Trophoblast cell (in vitro differentiated cells and primary cell): ENCODE results near the gene UBE2L6.
"Not testable (repeated sequence)": the region's sequence is repeated elsewhere in the genome, so short reads cannot be mapped to it uniquely, and the experiment has no call there.

Experiments
- DNase-seq, 2 donors: peaks; one replicate each; pipeline ENCODE4 v3.0.0-alpha.2; 2016
- H2AFZ ChIP-seq: 2 replicates; pipeline ENCODE4 v1.6.1; 2013; ENCODE audit warnings: low read length, moderate library complexity, mild to moderate bottlenecking; ENCODE audit not compliant: insufficient read depth, poor library complexity
- H2AK5ac ChIP-seq: 2 replicates; pipeline ENCODE4 v1.6.1; 2013; ENCODE audit warnings: mild to moderate bottlenecking, low read length
- H2BK120ac ChIP-seq: 2 replicates; pipeline ENCODE4 v1.6.1; 2013; ENCODE audit warnings: low read length, mild to moderate bottlenecking, moderate library complexity; ENCODE audit not compliant: insufficient read depth, poor library complexity
- H2BK12ac ChIP-seq: 2 replicates; pipeline ENCODE4 v1.6.1; 2013; ENCODE audit warnings: mild to moderate bottlenecking, low read length, moderate library complexity
- H2BK5ac ChIP-seq: 2 replicates; pipeline ENCODE4 v1.6.1; 2013; ENCODE audit warnings: low read length, low read depth, moderate library complexity, mild to moderate bottlenecking; ENCODE audit not compliant: poor library complexity
- H3K14ac ChIP-seq: 2 replicates; pipeline ENCODE4 v1.6.1; 2013; ENCODE audit warnings: mild to moderate bottlenecking, low read length
- H3K18ac ChIP-seq: 2 replicates; pipeline ENCODE4 v1.6.1; 2013; ENCODE audit warnings: mild to moderate bottlenecking, low read length
- H3K23ac ChIP-seq: 2 replicates; pipeline ENCODE4 v1.6.1; 2013; ENCODE audit warnings: low read length
- H3K27ac ChIP-seq: 2 replicates; pipeline ENCODE4 v1.5.1; 2013; ENCODE audit warnings: low read depth, mild to moderate bottlenecking, inconsistent platforms, low read length, moderate library complexity
- H3K27me3 ChIP-seq: 2 replicates; pipeline ENCODE4 v1.6.1; 2013; ENCODE audit warnings: inconsistent platforms, mild to moderate bottlenecking, low read length, moderate library complexity; ENCODE audit not compliant: insufficient read depth
- H3K36me3 ChIP-seq, 2 experiments: 1 replicate in 1 of 2; 2 replicates in 1 of 2; pipeline ENCODE4 v1.6.1; 2013; ENCODE audit warnings: low read length in 2 of 2, mild to moderate bottlenecking in 2 of 2, moderate library complexity in 1 of 2; ENCODE audit not compliant: insufficient read depth in 2 of 2, control insufficient read depth in 1 of 2
- H3K4ac ChIP-seq: 2 replicates; pipeline ENCODE4 v1.6.1; 2013; ENCODE audit warnings: low read depth, mild to moderate bottlenecking, low read length, moderate library complexity
- H3K4me1 ChIP-seq, 2 experiments: 1 replicate in 1 of 2; 2 replicates in 1 of 2; pipeline ENCODE4 v1.6.1; 2013; ENCODE audit warnings: low read length in 2 of 2, mild to moderate bottlenecking in 2 of 2, moderate library complexity in 1 of 2; ENCODE audit not compliant: insufficient read depth in 2 of 2, control insufficient read depth in 1 of 2
- H3K4me2 ChIP-seq: 2 replicates; pipeline ENCODE4 v1.6.1; 2013; ENCODE audit warnings: inconsistent platforms, mild to moderate bottlenecking, low read length, moderate library complexity
- H3K4me3 ChIP-seq: 2 replicates; pipeline ENCODE4 v1.5.1; 2013; ENCODE audit warnings: mild to moderate bottlenecking, low read depth, low read length, inconsistent platforms
- H3K79me1 ChIP-seq: one replicate; pipeline ENCODE4 v1.6.1; 2013; ENCODE audit warnings: low read length
- H3K79me2 ChIP-seq: 2 replicates; pipeline ENCODE4 v1.6.1; 2013; ENCODE audit warnings: low read length, mild to moderate bottlenecking; ENCODE audit not compliant: control insufficient read depth, insufficient read depth, poor library complexity
- H3K9ac ChIP-seq: 2 replicates; pipeline ENCODE4 v1.6.1; 2013; ENCODE audit warnings: mild to moderate bottlenecking, low read length
- H3K9me3 ChIP-seq: 2 replicates; pipeline ENCODE4 v1.6.1; 2013; ENCODE audit warnings: low read depth, mild to moderate bottlenecking, control low read depth, inconsistent platforms, low read length; ENCODE audit not compliant: insufficient read depth
- H4K12ac ChIP-seq: 2 replicates; pipeline ENCODE4 v1.6.1; 2013; ENCODE audit warnings: low read depth, mild to moderate bottlenecking, low read length, moderate library complexity
- H4K8ac ChIP-seq: 2 replicates; pipeline ENCODE4 v1.6.1; 2013; ENCODE audit warnings: low read depth, mild to moderate bottlenecking, low read length, moderate library complexity
- H4K91ac ChIP-seq: one replicate; pipeline ENCODE4 v1.6.1; 2013; ENCODE audit warnings: low read depth, mild to moderate bottlenecking, low read length, moderate library complexity
- WGBS: extraction: QIAGEN DNeasy Blood & Tissue Kit; methylation state at CpG from one replicate; pipeline ENCODE4 v1.1.7; 2013; ENCODE audit warnings: missing lambda C conversion rate; ENCODE audit not compliant: insufficient read length, insufficient coverage; ENCODE audit errors: extremely low coverage; 5-methylcytosine and 5-hydroxymethylcytosine counted together

Gene UBE2L6

GRCh38 chr11:57541169-57541568 lies 26.3 kb downstream of the UBE2L6 start:
- H3K4ac ChIP-seq: no peak overlapping the region
- DNase-seq: no peak
- H2BK5ac ChIP-seq: no peak overlapping the region
- WGBS: no CpG with 5 or more reads among the region's 5 CpGs
- no peak overlapping the region for H3K4me3 ChIP-seq
- no peak overlapping the region for H3K27ac ChIP-seq
- H3K9ac ChIP-seq: no peak overlapping the region
- H2BK12ac ChIP-seq: no peak overlapping the region
- H3K79me1 ChIP-seq: no peaks in the 10 kb centered on the region
- no peak overlapping the region for H4K91ac ChIP-seq
- no peak overlapping the region for H4K12ac ChIP-seq
- H3K4me2 ChIP-seq: no peak overlapping the region
- no peak overlapping the region for H4K8ac ChIP-seq
- H3K9me3 ChIP-seq: no peaks in the 10 kb centered on the region
- no peak overlapping the region for H3K18ac ChIP-seq
- H3K36me3 ChIP-seq: no peaks in the 10 kb centered on the region
- H2BK120ac ChIP-seq: no peak overlapping the region
- H3K4me1 ChIP-seq: peaks cover 8 to 10% of the 10 kb centered on the region in 2 experiments
- no peak overlapping the region for H3K14ac ChIP-seq
- no peak overlapping the region for H3K23ac ChIP-seq
- no peak overlapping the region for H2AFZ ChIP-seq
- H3K79me2 ChIP-seq: no peaks in the 10 kb centered on the region
- no peaks in the 10 kb centered on the region for H3K27me3 ChIP-seq
- H2AK5ac ChIP-seq: no peak overlapping the region

GRCh38 chr11:57539342-57539741 lies 28.1 kb downstream of the UBE2L6 start:
- no peak overlapping the region for H3K18ac ChIP-seq
- no peaks in the 10 kb centered on the region for H3K36me3 ChIP-seq
- H2AFZ ChIP-seq: no peak overlapping the region
- H3K27me3 ChIP-seq: no peaks in the 10 kb centered on the region
- H2BK12ac ChIP-seq: no peak overlapping the region
- no peak overlapping the region for H3K23ac ChIP-seq
- no peak overlapping the region for H3K14ac ChIP-seq
- no peaks in the 10 kb centered on the region for H3K79me1 ChIP-seq
- peaks cover 8 to 10% of the 10 kb centered on the region in 2 experiments for H3K4me1 ChIP-seq
- H4K91ac ChIP-seq: no peak overlapping the region
- no peak for DNase-seq
- H4K8ac ChIP-seq: no peak overlapping the region
- WGBS: no CpG with 5 or more reads among the region's 1 CpG
- H2BK5ac ChIP-seq: no peak overlapping the region
- no peak overlapping the region for H3K4me2 ChIP-seq
- H3K4me3 ChIP-seq: no peak overlapping the region
- H2AK5ac ChIP-seq: no peak overlapping the region
- no peak overlapping the region for H2BK120ac ChIP-seq
- no peak overlapping the region for H3K9ac ChIP-seq
- no peaks in the 10 kb centered on the region for H3K79me2 ChIP-seq
- H3K9me3 ChIP-seq: no peaks in the 10 kb centered on the region
- no peak overlapping the region for H3K27ac ChIP-seq
- no peak overlapping the region for H3K4ac ChIP-seq
- H4K12ac ChIP-seq: no peak overlapping the region

- no peak within 1 kb of the TSS for H4K8ac ChIP-seq
- no peak within 1 kb of the TSS for H2BK120ac ChIP-seq
- H3K9ac ChIP-seq: no peak within 1 kb of the TSS
- H3K27me3 ChIP-seq: no peaks in the 10 kb centered on the region
- H3K4me3 ChIP-seq: no peak within 1 kb of the TSS
- H2AK5ac ChIP-seq: no peak within 1 kb of the TSS
- H2BK5ac ChIP-seq: no peak within 1 kb of the TSS
- H3K9me3 ChIP-seq: no peaks in the 10 kb centered on the region
- H3K36me3 ChIP-seq: no peaks in the 10 kb centered on the region
- H3K79me2 ChIP-seq: no peaks in the 10 kb centered on the region
- no peaks in the 10 kb centered on the region for H3K79me1 ChIP-seq
- no peak within 1 kb of the TSS for H3K4me2 ChIP-seq
- no peak within 1 kb of the TSS for H4K91ac ChIP-seq
- H2AFZ ChIP-seq: no peak within 1 kb of the TSS
- no peak within 1 kb of the TSS for H3K4ac ChIP-seq
- no peak within 1 kb of the TSS for H3K18ac ChIP-seq
- no CpG with 5 or more reads among the region's 14 CpGs for WGBS
- no peak within 1 kb of the TSS for H2BK12ac ChIP-seq
- H3K23ac ChIP-seq: no peak within 1 kb of the TSS
- no peaks in the 10 kb centered on the region for H3K4me1 ChIP-seq
- no peak for DNase-seq
- no peak within 1 kb of the TSS for H3K14ac ChIP-seq
- no peak within 1 kb of the TSS for H4K12ac ChIP-seq
- no peak within 1 kb of the TSS for H3K27ac ChIP-seq
Observed at GRCh38 chr11:57536947-57537619, 30.4 kb downstream of the UBE2L6 start, which contains the start of gene SMTNL1. SMTNL1 (plus strand) TSS chr11:57537595; CDS start chr11:57542643, 5,048 bp downstream.

GRCh38 chr11:57534449-57534848 lies 33.0 kb downstream of the UBE2L6 start:
- H3K4ac ChIP-seq: not testable (repeated sequence)

More at GRCh38 chr11:57534449-57534848, 33.0 kb downstream of the UBE2L6 start:
- not testable (repeated sequence) for H3K79me2 ChIP-seq, H3K9me3 ChIP-seq, H4K8ac ChIP-seq, H2AFZ ChIP-seq, H4K12ac ChIP-seq, H2BK120ac ChIP-seq, H3K27ac ChIP-seq, H3K14ac ChIP-seq, H4K91ac ChIP-seq, H2AK5ac ChIP-seq, H3K4me3 ChIP-seq, H2BK5ac ChIP-seq, H3K79me1 ChIP-seq, H3K23ac ChIP-seq, H3K4me1 ChIP-seq, H3K9ac ChIP-seq, H3K36me3 ChIP-seq, H2BK12ac ChIP-seq, H3K27me3 ChIP-seq, H3K18ac ChIP-seq, H3K4me2 ChIP-seq
- peak; percentile 76 to 88 for DNase-seq
- no CpG with 5 or more reads among the region's 7 CpGs for WGBS
